ENCODE results near the gene PLOD2.
A peak's percentile ranks its signal among the peaks of the same experiment; 100 is the strongest.

PLOD2 gene

GRCh38 chr3:146092230-146092629, 68.8 kb downstream of the PLOD2 start:
- no peak for DNase-seq

- DNase-seq = no peak
Measured at GRCh38 chr3:146091397-146091796, 69.6 kb downstream of the PLOD2 start.

GRCh38 chr3:146090521-146090920, 70.5 kb downstream of the PLOD2 start:
- DNase-seq = no peak

GRCh38 chr3:146088840-146089239, 72.1 kb downstream of the PLOD2 start:
- DNase-seq = no peak

GRCh38 chr3:146087116-146087515, 73.9 kb downstream of the PLOD2 start:
- DNase-seq = no peak

- no peak for DNase-seq
Measured at GRCh38 chr3:146086211-146086610, 74.8 kb downstream of the PLOD2 start.

- no peak for DNase-seq
Measured at GRCh38 chr3:146085678-146086077, 75.3 kb downstream of the PLOD2 start.

GRCh38 chr3:146080578-146080977, 80.4 kb downstream of the PLOD2 start:
- no peak for DNase-seq

- DNase-seq = no peak
Measured at GRCh38 chr3:146078031-146078430, 83.0 kb downstream of the PLOD2 start.

- DNase-seq = no peak
Measured at GRCh38 chr3:146077181-146077580, 83.8 kb downstream of the PLOD2 start.

GRCh38 chr3:146072824-146073223, 88.2 kb downstream of the PLOD2 start:
- no peak for DNase-seq

GRCh38 chr3:146072061-146072460, 88.9 kb downstream of the PLOD2 start:
- DNase-seq = no peak

GRCh38 chr3:146071632-146072031, 89.4 kb downstream of the PLOD2 start:
- no peak for DNase-seq

GRCh38 chr3:146067048-146067447, 93.9 kb downstream of the PLOD2 start:
- DNase-seq = no peak

- peak; percentile 90 for DNase-seq
Measured at GRCh38 chr3:146065573-146066006, 95.4 kb downstream of the PLOD2 start.

- no peak for DNase-seq
Measured at GRCh38 chr3:146058241-146058640, 102.7 kb downstream of the PLOD2 start.

GRCh38 chr3:146052791-146053310, 108.1 kb downstream of the PLOD2 start:
- DNase-seq = no peak

- no peak for DNase-seq
Measured at GRCh38 chr3:146052056-146052790, 108.8 kb downstream of the PLOD2 start.

- no peak for DNase-seq
Measured at GRCh38 chr3:146050691-146051090, 110.3 kb downstream of the PLOD2 start.

GRCh38 chr3:146047485-146047884, 113.5 kb downstream of the PLOD2 start:
- DNase-seq = no peak

GRCh38 chr3:146044046-146044445, 116.9 kb downstream of the PLOD2 start:
- no peak for DNase-seq

- DNase-seq = no peak
Measured at GRCh38 chr3:146040630-146041029, 120.4 kb downstream of the PLOD2 start.

- no peak for DNase-seq
Measured at GRCh38 chr3:146037697-146038096, 123.3 kb downstream of the PLOD2 start.

GRCh38 chr3:146036281-146036680, 124.7 kb downstream of the PLOD2 start:
- DNase-seq = no peak

GRCh38 chr3:146035366-146035765, 125.6 kb downstream of the PLOD2 start:
- DNase-seq = no peak
